ENCODE measurements around the gene GREB1L. TPM values are rescaled to one million over a fixed set of nuclear protein-coding genes. Genes with fewer than 3 reads are reported as not detected.
A peak's percentile ranks its signal among the peaks of the same experiment; 100 is the strongest.

GREB1L gene
- total and polyA plus RNA-seq, 2 donors (not counting 3 experiments of a cell fraction or from before 2014, with no cell fraction given): 0.22 to 0.41 TPM

DNA sequence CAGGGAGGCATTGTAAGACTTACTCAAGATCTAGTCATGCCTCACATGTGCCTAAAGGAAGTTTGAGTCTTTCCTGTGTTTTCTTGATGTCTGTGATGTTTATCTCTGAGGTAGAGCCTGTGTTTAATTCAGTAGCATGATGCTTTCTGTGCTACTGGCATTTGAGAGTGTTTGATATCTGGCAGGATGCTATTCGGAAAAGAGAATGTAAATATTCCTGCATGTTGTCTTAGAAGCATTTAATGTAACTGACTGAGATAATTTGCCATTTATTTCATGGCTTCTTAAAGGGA is 58.8 kb downstream of the GREB1L start:
- dilution Hi-C loops (cut with MboI; ENCODE audit: extremely low pct_ligation_motif_present, low sequenced_read_pairs): no loop called here

GRCh38 chr18:21303445-21303844 is 61.4 kb downstream of the GREB1L start:
- H3K9me1 ChIP-seq (replicated peaks; ENCODE audit: control insufficient read depth, extremely low read depth, insufficient read depth, low read length): no peaks in the 10 kb centered on the region
- H4K20me1 ChIP-seq (replicated peaks; ENCODE audit: control insufficient read depth, extremely low read depth, insufficient read depth, low read length): no peaks in the 10 kb centered on the region
- no peaks in the 10 kb centered on the region for H3K79me2 ChIP-seq (ENCODE audit: control insufficient read depth, insufficient read depth, low read length)
- H3K9me3 ChIP-seq (replicated peaks; ENCODE audit: control insufficient read depth, insufficient read depth, low read length): no peaks in the 10 kb centered on the region
- POLR2A ChIA-PET: no interaction called here
- no peak overlapping the region for H3K4me3 ChIP-seq (replicated peaks in 1 of 3; ENCODE audit: insufficient read depth in 1 of 3, low read depth in 1 of 3, low read length in 3 of 3)
- peaks cover 6% of the 10 kb centered on the region for H3K4me1 ChIP-seq (ENCODE audit: control insufficient read depth, extremely low read depth, insufficient read depth, low read length)
- H2AFZ ChIP-seq (ENCODE audit: low read depth, low read length): no peak overlapping the region
- CTCF ChIA-PET: no interaction called here
- DNase-seq (ENCODE audit: low read depth, low spot score) (no peak), FAIRE-seq (no peak)
- no peak overlapping the region for H3K4me2 ChIP-seq (ENCODE audit: insufficient read depth, low read length)
- no peak overlapping the region for H3K9ac ChIP-seq (replicated peaks; ENCODE audit: extremely low read depth, insufficient read depth, low read length)
- H3K27ac ChIP-seq (ENCODE audit: insufficient read depth, low read depth, low read length): no peak overlapping the region
- dilution Hi-C loops (cut with MboI; ENCODE audit: extremely low pct_ligation_motif_present, low sequenced_read_pairs) (no loop called here), intact Hi-C loops (cut with micrococcal nuclease) (no loop called here)
- no TSS peak for BruUV-seq (replicated peaks)
- H3K27me3 ChIP-seq (ENCODE audit: control insufficient read depth in 2 of 2, insufficient read depth in 2 of 2, low read length in 2 of 2): no peaks in the 10 kb centered on the region
- no peaks in the 10 kb centered on the region for H3K36me3 ChIP-seq (ENCODE audit: control insufficient read depth in 2 of 2, extremely low read depth in 1 of 2, insufficient read depth in 2 of 2, low read length in 2 of 2)
- TF ChIP-seq POLR2AphosphoS5 (IDR thresholded peaks at IDR 0.05; ENCODE audit: insufficient read depth, low read depth, low read length) (no peak), GATA2 (IDR thresholded peaks at IDR 0.05; ENCODE audit: insufficient read depth, insufficient read length, low read depth, low read length) (no peak), CTCF (IDR thresholded peaks at IDR 0.05; ENCODE audit: extremely low read depth in 1 of 2, insufficient read depth in 1 of 2, low read depth in 1 of 2, low read length in 2 of 2) (no peak), FOS (IDR thresholded peaks at IDR 0.05; ENCODE audit: borderline replicate concordance, insufficient read depth, low read length) (no peak), JUN (IDR thresholded peaks at IDR 0.05; ENCODE audit: borderline replicate concordance, insufficient read depth, insufficient read length, low read depth) (no peak), EZH2 (IDR thresholded peaks at IDR 0.05; ENCODE audit: borderline replicate concordance, low read depth, low read length, severe bottlenecking) (no peak), POLR2A (IDR thresholded peaks at IDR 0.05; ENCODE audit: low read depth, low read length) (no peak), MAX (IDR thresholded peaks at IDR 0.05; ENCODE audit: insufficient read depth, insufficient read length) (no peak), MYC (IDR thresholded peaks at IDR 0.05; ENCODE audit: low read depth, low read length) (no peak)

More for the DNA sequence above, 58.8 kb downstream of the GREB1L start:
- Histone ChIP-seq H3K9me1 (replicated peaks; ENCODE audit: control insufficient read depth, extremely low read depth, insufficient read depth, low read length) (peaks cover 2% of the 10 kb centered on the region), H3K4me1 (ENCODE audit: control insufficient read depth, extremely low read depth, insufficient read depth, low read length) (peaks cover 6% of the 10 kb centered on the region), H3K79me2 (ENCODE audit: control insufficient read depth, insufficient read depth, low read length) (no peaks in the 10 kb centered on the region), H2AFZ (ENCODE audit: low read depth, low read length) (no peak overlapping the region), H3K4me2 (ENCODE audit: insufficient read depth, low read length) (no peak overlapping the region), H3K9ac (replicated peaks; ENCODE audit: extremely low read depth, insufficient read depth, low read length) (no peak overlapping the region), H3K9me3 (replicated peaks; ENCODE audit: control insufficient read depth, insufficient read depth, low read length) (no peaks in the 10 kb centered on the region), H3K4me3 (replicated peaks in 1 of 3; ENCODE audit: insufficient read depth in 1 of 3, low read depth in 1 of 3, low read length in 3 of 3) (no peak overlapping the region), H3K36me3 (ENCODE audit: control insufficient read depth in 2 of 2, extremely low read depth in 1 of 2, insufficient read depth in 2 of 2, low read length in 2 of 2) (no peaks in the 10 kb centered on the region), H3K27me3 (ENCODE audit: control insufficient read depth in 2 of 2, insufficient read depth in 2 of 2, low read length in 2 of 2) (no peaks in the 10 kb centered on the region), H3K27ac (ENCODE audit: insufficient read depth, low read depth, low read length) (no peak overlapping the region), H4K20me1 (replicated peaks; ENCODE audit: control insufficient read depth, extremely low read depth, insufficient read depth, low read length) (no peaks in the 10 kb centered on the region)
- no TSS peak for BruUV-seq (replicated peaks)
- FAIRE-seq: peak; percentile 57
- CTCF ChIA-PET: interaction anchor here (0.7 to 1.0 kb wide), 2 partner anchors 9 to 20 kb away, joined by 3 read pairs; no protein-coding TSS in a partner anchor
- peak; percentile 90 for TF ChIP-seq GATA2 (IDR thresholded peaks at IDR 0.05; ENCODE audit: insufficient read depth, insufficient read length, low read depth, low read length)
- TF ChIP-seq MAX (IDR thresholded peaks at IDR 0.05; ENCODE audit: insufficient read depth, insufficient read length): no peak
- TF ChIP-seq FOS (IDR thresholded peaks at IDR 0.05; ENCODE audit: borderline replicate concordance, insufficient read depth, low read length): peak; percentile 18
- peak; percentile 20 for DNase-seq (ENCODE audit: low read depth, low spot score)
- POLR2A ChIA-PET: no interaction called here
- intact Hi-C loops (cut with micrococcal nuclease): no loop called here
